ENCODE data around the gene HMBS. TPM values are rescaled to one million over a fixed set of nuclear protein-coding genes. Genes with fewer than 3 reads are reported as not detected.

Gene HMBS
- total and polyA plus RNA-seq, 8 donors: 3.8 to 25.0 (median 15.9) TPM; not detected in 1

DNA sequence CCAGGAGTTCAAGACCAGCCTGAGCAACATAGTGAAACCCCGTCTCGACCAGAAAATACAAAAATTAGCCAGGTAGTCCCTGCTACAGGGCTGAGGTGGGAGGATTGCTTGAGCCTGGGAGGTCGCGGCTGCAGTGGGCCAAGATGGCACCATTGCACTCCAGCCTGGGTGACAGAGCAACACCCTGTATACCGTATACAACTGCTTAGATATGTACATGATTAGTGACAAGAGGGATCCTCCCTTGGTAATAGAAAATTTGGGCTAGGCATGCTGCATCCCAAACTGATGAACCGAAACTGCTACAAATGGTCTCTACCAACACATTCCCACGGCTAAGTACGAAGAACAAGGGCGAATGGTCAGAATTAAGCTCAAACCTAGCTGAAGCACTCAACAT lies 41.8 kb upstream of the HMBS start:
- Histone ChIP-seq H3K4me3 (no peak overlapping the region), H3K4me1 (no peaks in the 10 kb centered on the region), H3K9me3 (no peaks in the 10 kb centered on the region), H3K36me3 (peaks cover 32 to 40% (median 38%) of the 10 kb centered on the region in 4 donors), H3K27ac (no peak overlapping the region), H3K27me3 (no peaks in the 10 kb centered on the region)
- no peak for TF ChIP-seq POLR2AphosphoS5 (IDR thresholded peaks at IDR 0.05)
- TF ChIP-seq EP300 (IDR thresholded peaks at IDR 0.05): no peak
- TF ChIP-seq POLR2A (IDR thresholded peaks at IDR 0.05): no peak
- TF ChIP-seq, protein P1, sequence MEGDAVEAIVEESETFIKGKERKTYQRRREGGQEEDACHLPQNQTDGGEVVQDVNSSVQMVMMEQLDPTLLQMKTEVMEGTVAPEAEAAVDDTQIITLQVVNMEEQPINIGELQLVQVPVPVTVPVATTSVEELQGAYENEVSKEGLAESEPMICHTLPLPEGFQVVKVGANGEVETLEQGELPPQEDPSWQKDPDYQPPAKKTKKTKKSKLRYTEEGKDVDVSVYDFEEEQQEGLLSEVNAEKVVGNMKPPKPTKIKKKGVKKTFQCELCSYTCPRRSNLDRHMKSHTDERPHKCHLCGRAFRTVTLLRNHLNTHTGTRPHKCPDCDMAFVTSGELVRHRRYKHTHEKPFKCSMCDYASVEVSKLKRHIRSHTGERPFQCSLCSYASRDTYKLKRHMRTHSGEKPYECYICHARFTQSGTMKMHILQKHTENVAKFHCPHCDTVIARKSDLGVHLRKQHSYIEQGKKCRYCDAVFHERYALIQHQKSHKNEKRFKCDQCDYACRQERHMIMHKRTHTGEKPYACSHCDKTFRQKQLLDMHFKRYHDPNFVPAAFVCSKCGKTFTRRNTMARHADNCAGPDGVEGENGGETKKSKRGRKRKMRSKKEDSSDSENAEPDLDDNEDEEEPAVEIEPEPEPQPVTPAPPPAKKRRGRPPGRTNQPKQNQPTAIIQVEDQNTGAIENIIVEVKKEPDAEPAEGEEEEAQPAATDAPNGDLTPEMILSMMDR (IDR thresholded peaks at IDR 0.05): no peak
- WGBS, 5 donors: 84 to 94% (median 91%) methylated on average over 9 of the region's 9 CpGs
- intact Hi-C loops (cut with DNase I; ENCODE audit: low total_unique reads): no loop called here
- DNase-seq: no peak

DNA sequence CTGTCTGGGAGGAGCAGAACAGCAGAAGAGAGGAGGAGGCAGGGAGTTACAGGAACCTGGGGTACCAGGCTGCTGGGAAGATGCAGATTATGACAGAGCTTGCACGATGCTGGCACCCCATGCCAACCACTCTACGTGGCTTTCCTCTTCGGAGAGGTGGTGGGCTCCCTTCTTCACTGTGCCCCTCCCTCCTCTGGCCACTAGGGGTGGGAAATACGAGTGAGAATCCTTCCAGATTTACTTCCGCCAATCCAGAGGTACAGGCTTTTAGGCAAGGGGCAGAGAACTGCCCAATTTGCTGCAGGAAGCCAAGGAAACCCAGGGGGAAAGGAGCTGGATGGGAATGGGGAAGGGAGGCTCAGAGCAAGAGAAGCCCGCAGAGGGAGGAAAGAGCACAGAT lies 40.0 kb upstream of the HMBS start:
- H3K27me3 ChIP-seq: no peaks in the 10 kb centered on the region
- H3K27ac ChIP-seq: no peak overlapping the region
- peaks cover 50 to 58% (median 55%) of the 10 kb centered on the region in 4 donors for H3K36me3 ChIP-seq
- no peak for DNase-seq
- TF ChIP-seq POLR2A (IDR thresholded peaks at IDR 0.05): no peak
- TF ChIP-seq, protein P1 (IDR thresholded peaks at IDR 0.05): no peak
- no peak for TF ChIP-seq POLR2AphosphoS5 (IDR thresholded peaks at IDR 0.05)
- TF ChIP-seq EP300 (IDR thresholded peaks at IDR 0.05): no peak
- H3K9me3 ChIP-seq: no peaks in the 10 kb centered on the region
- intact Hi-C loops (cut with DNase I; ENCODE audit: low total_unique reads): no loop called here
- no peak overlapping the region for H3K4me3 ChIP-seq
- H3K4me1 ChIP-seq: no peaks in the 10 kb centered on the region
- WGBS, 5 donors: 68 to 81% (median 76%) methylated on average over 6 of the region's 6 CpGs

DNA sequence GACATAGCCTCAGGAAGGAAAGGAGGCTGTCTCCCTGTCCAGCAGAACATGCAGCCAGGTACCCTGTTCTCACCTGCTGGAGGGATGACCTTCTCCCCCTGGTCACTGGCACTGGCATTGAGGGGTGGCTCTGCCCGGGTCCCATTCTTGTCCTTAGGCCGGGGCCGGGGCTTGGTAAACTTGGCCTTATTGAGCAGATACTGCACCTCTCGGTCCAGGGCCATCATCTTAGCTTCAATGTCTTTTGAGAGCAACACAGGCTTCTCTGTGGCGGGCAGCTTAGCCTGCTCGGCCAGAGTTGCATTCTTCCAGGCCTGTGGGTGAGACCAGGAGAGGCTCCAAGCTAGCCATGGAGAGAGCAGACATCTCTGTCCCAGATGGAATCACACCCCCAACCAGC lies 38.2 kb upstream of the HMBS start:
- intact Hi-C loops (cut with DNase I; ENCODE audit: low total_unique reads): no loop called here
- Histone ChIP-seq H3K27me3 (no peaks in the 10 kb centered on the region), H3K4me1 (no peaks in the 10 kb centered on the region), H3K4me3 (no peak overlapping the region), H3K9me3 (no peaks in the 10 kb centered on the region), H3K27ac (no peak overlapping the region), H3K36me3 (peaks cover 63 to 75% (median 73%) of the 10 kb centered on the region in 4 donors)
- TF ChIP-seq EP300 (IDR thresholded peaks at IDR 0.05): no peak
- TF ChIP-seq, protein P1 (IDR thresholded peaks at IDR 0.05): no peak
- no peak for TF ChIP-seq POLR2AphosphoS5 (IDR thresholded peaks at IDR 0.05)
- no peak for TF ChIP-seq POLR2A (IDR thresholded peaks at IDR 0.05)
- no peak for DNase-seq
- 85 to 98% (median 94%) methylated on average over 3 to 6 of the region's 6 CpGs for WGBS, 5 donors

DNA sequence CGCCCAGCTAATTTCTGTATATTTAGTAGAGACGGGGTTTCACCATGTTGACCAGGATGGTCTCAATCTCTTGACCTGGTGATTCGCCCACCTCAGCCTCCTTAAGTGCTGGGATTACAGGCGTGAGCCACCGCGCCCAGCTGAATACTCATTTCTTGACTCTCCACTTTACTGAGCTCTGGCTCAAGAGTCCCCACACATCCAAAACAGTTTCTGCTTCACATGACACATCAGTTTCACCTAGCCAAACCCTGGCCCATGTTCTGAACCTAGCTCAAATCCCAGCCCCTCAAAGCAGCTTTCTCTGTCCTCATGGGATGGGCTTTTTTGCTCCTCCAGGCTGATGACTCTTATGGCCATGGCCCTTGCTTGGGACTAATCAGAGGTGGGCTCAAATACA lies 37.5 kb upstream of the HMBS start:
- Histone ChIP-seq H3K4me1 (no peaks in the 10 kb centered on the region), H3K36me3 (peaks cover 70 to 82% (median 80%) of the 10 kb centered on the region in 4 donors), H3K27me3 (no peaks in the 10 kb centered on the region), H3K4me3 (no peak overlapping the region), H3K27ac (no peak overlapping the region), H3K9me3 (no peaks in the 10 kb centered on the region)
- DNase-seq: no peak
- intact Hi-C loops (cut with DNase I; ENCODE audit: low total_unique reads): no loop called here
- WGBS, 5 donors: 86 to 90% (median 88%) methylated on average over 6 of the region's 6 CpGs
- TF ChIP-seq, protein P1 (IDR thresholded peaks at IDR 0.05): no peak
- TF ChIP-seq POLR2A (IDR thresholded peaks at IDR 0.05): no peak
- no peak for TF ChIP-seq POLR2AphosphoS5 (IDR thresholded peaks at IDR 0.05)
